HG03378 (cell line): Measurements from ENCODE around the gene DACH1.
"Not testable (repeated sequence)": the region's sequence is repeated elsewhere in the genome, so short reads cannot be mapped to it uniquely, and the experiment has no call there.

Source experiments
- ATAC-seq: cut with Tn5 transposase; IDR thresholded peaks from one replicate; pipeline ENCODE4 v1.9.1; 2021; ENCODE audit warnings: mild to moderate bottlenecking, moderate library complexity; ENCODE audit not compliant: unreplicated experiment

The DACH1 gene

GRCh38 chr13:71785361-71785760 lies 81.6 kb downstream of the DACH1 start:
- ATAC-seq = no peak

- no peak for ATAC-seq
Measured at GRCh38 chr13:71780546-71780945, 86.5 kb downstream of the DACH1 start.

- not testable (repeated sequence) for ATAC-seq
Measured at GRCh38 chr13:71778998-71779397, 88.0 kb downstream of the DACH1 start.

GRCh38 chr13:71775966-71776365 lies 91.0 kb downstream of the DACH1 start:
- ATAC-seq = no peak

- no peak for ATAC-seq
Measured at GRCh38 chr13:71774863-71775262, 92.1 kb downstream of the DACH1 start.

- no peak for ATAC-seq
Measured at GRCh38 chr13:71773531-71773930, 93.5 kb downstream of the DACH1 start.

- ATAC-seq = no peak
Measured at GRCh38 chr13:71772361-71772760, 94.6 kb downstream of the DACH1 start.

GRCh38 chr13:71771144-71771543 lies 95.9 kb downstream of the DACH1 start:
- no peak for ATAC-seq

- no peak for ATAC-seq
Measured at GRCh38 chr13:71770710-71771109, 96.3 kb downstream of the DACH1 start.

GRCh38 chr13:71768881-71769280 lies 98.1 kb downstream of the DACH1 start:
- no peak for ATAC-seq

- no peak for ATAC-seq
Measured at GRCh38 chr13:71759651-71760511, 107.1 kb downstream of the DACH1 start.

GRCh38 chr13:71758828-71759227 lies 108.2 kb downstream of the DACH1 start:
- ATAC-seq = no peak

GRCh38 chr13:71754407-71754974 lies 112.5 kb downstream of the DACH1 start:
- ATAC-seq = no peak

- ATAC-seq = no peak
Measured at GRCh38 chr13:71752775-71753513, 114.1 kb downstream of the DACH1 start.

- ATAC-seq = no peak
Measured at GRCh38 chr13:71751073-71751472, 115.9 kb downstream of the DACH1 start.

GRCh38 chr13:71730267-71730666 lies 136.7 kb downstream of the DACH1 start:
- ATAC-seq = no peak

- no peak for ATAC-seq
Measured at GRCh38 chr13:71729441-71729840, 137.6 kb downstream of the DACH1 start.

GRCh38 chr13:71727662-71728061 lies 139.3 kb downstream of the DACH1 start:
- no peak for ATAC-seq

GRCh38 chr13:71727042-71727441 lies 140.0 kb downstream of the DACH1 start:
- ATAC-seq = no peak

GRCh38 chr13:71722206-71722605 lies 144.8 kb downstream of the DACH1 start:
- ATAC-seq = no peak

- ATAC-seq = no peak
Measured at GRCh38 chr13:71721104-71721503, 145.9 kb downstream of the DACH1 start.

- no peak for ATAC-seq
Measured at GRCh38 chr13:71718931-71719330, 148.1 kb downstream of the DACH1 start.
